Gastroesophageal sphincter (tissue), 3 donors: ENCODE measurements around the gene CCSER1.

Experiments
- EP300 ChIP-seq: sonication (generic); formaldehyde crosslinking; IDR thresholded peaks from one replicate; pipeline ENCODE4 v1.6.1; 2017; ENCODE audit warnings: antibody characterized with exemption, mild to moderate bottlenecking
- POLR2A ChIP-seq, 2 donors: fragments of 450-650 bp; IDR thresholded peaks; one replicate each; pipeline ENCODE4 v1.6.1; 2017; ENCODE audit warnings: antibody characterized with exemption in 2 of 2, mild to moderate bottlenecking in 2 of 2, moderate library complexity in 1 of 2
- POLR2AphosphoS5 ChIP-seq: sonication (generic); formaldehyde crosslinking; IDR thresholded peaks from one replicate; pipeline ENCODE4 v1.6.1; 2017; ENCODE audit warnings: antibody characterized with exemption
- TF ChIP-seq, protein P1 (sequence below), 4 experiments: fragments of 200-600 bp in 2 of 4; fragments of 450-650 bp in 2 of 4; sonication (generic) in 1 of 4; IDR thresholded peaks; one replicate each; pipeline ENCODE4 v1.5.1; 2017 to 2019; ENCODE audit warnings: antibody characterized with exemption in 4 of 4, mild to moderate bottlenecking in 2 of 4, moderate library complexity in 2 of 4

DNA sequence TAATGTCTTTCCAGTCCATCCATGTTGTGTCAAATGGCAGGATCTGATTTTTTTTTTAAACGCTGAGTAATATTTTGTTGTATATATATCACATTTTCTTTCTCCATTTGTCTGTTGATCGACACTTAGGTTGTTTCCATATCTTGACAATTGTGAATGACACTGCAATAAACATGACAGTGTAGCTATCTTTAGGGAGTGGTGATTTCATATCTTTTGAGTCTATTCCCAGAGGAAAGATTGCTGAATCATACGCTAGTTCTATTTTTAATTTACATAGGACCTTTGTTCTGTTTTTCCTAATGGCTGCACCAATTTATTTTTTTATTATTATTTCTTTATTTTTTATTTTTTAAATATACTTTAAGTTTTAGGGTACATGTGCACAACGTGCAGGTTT, 470.7 kb downstream of the CCSER1 start:
- TF ChIP-seq, protein P1, sequence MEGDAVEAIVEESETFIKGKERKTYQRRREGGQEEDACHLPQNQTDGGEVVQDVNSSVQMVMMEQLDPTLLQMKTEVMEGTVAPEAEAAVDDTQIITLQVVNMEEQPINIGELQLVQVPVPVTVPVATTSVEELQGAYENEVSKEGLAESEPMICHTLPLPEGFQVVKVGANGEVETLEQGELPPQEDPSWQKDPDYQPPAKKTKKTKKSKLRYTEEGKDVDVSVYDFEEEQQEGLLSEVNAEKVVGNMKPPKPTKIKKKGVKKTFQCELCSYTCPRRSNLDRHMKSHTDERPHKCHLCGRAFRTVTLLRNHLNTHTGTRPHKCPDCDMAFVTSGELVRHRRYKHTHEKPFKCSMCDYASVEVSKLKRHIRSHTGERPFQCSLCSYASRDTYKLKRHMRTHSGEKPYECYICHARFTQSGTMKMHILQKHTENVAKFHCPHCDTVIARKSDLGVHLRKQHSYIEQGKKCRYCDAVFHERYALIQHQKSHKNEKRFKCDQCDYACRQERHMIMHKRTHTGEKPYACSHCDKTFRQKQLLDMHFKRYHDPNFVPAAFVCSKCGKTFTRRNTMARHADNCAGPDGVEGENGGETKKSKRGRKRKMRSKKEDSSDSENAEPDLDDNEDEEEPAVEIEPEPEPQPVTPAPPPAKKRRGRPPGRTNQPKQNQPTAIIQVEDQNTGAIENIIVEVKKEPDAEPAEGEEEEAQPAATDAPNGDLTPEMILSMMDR (IDR thresholded peaks at IDR 0.05), result no peak
- TF ChIP-seq POLR2A (IDR thresholded peaks at IDR 0.05) (no peak), POLR2AphosphoS5 (no peak), EP300 (no peak)
